Activated T-helper 9 cell treated with anti-CD3 and anti-CD28 coated beads, Interleukin-2, amount 50 U/mL, for 16 hours (primary cell): ENCODE results near the gene GDNF.
"Not testable (repeated sequence)": the region's sequence is repeated elsewhere in the genome, so short reads cannot be mapped to it uniquely, and the experiment has no call there.

Experiments used
- DNase-seq: peaks from one replicate; pipeline ENCODE4 v3.0.0-alpha.2; 2020; ENCODE audit warnings: low read depth

GDNF gene, protein sequence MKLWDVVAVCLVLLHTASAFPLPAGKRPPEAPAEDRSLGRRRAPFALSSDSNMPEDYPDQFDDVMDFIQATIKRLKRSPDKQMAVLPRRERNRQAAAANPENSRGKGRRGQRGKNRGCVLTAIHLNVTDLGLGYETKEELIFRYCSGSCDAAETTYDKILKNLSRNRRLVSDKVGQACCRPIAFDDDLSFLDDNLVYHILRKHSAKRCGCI

DNA sequence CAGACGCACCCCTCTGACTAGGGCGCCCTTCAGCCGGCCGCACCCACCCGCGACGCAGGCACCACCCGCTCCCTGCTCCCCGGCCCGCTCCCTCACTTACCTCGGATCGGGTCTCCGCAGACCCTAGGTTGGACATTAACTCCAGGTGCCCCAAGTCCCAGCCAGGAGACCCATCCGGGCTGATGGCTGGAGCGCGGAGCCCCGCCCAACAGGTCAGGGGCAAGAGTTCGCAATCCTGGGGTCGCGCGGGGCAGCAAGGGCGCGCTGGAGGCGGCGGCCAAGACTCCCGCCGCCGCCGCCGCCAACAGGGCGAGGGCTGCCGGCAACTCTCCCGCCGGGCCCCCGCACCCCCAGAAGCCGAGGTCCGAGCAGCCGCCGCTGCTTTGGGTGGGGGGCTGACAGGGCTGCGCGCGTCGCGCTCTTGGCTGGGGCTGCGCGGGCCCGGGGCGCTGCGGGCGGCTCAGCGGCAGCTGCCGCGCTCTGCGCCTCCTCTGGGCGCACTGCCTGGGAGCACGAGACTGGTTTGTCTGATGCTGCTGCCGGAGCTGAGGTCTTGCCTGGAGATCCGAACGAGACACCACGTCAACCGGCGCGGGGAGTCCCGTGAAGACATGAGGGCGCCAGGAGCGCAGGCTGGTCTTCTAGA lies at the start of gene GDNF:
Gene GDNF, minus strand, starts transcription at position 635 of the 646 bp plus-strand sequence. CDS start 5,245 bp downstream, outside the sequence.
- no peak for DNase-seq

GRCh38 chr5:37888476-37888875 lies 48.6 kb upstream of the GDNF start:
- no peak for DNase-seq

- no peak for DNase-seq
Measured at GRCh38 chr5:37886242-37886905, 46.5 kb upstream of the GDNF start.

DNA sequence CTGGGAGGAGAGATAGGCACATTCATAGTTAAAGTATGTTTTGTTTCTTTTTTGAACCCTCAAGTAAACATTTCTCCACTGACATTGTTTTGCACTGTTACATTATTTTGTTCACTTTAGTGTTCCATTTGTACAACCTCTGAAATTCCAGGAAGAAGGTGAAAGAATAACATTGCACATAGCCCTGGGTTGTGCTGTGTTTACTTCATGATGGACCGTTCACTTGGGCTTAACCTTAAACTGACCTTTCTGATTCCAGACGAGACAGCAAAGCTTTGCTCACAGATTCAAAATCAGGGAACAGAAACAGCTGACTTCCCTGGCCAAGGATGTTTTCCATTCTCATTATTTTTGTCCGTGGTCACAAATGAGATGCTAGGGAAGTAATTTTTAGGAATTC lies 42.8 kb upstream of the GDNF start:
- no peak for DNase-seq

- DNase-seq: no peak
Measured at GRCh38 chr5:37881359-37881758, 41.5 kb upstream of the GDNF start.

- no peak for DNase-seq
Measured at GRCh38 chr5:37876943-37877342, 37.1 kb upstream of the GDNF start.

- no peak for DNase-seq
Measured at GRCh38 chr5:37876245-37876644, 36.4 kb upstream of the GDNF start.

DNA sequence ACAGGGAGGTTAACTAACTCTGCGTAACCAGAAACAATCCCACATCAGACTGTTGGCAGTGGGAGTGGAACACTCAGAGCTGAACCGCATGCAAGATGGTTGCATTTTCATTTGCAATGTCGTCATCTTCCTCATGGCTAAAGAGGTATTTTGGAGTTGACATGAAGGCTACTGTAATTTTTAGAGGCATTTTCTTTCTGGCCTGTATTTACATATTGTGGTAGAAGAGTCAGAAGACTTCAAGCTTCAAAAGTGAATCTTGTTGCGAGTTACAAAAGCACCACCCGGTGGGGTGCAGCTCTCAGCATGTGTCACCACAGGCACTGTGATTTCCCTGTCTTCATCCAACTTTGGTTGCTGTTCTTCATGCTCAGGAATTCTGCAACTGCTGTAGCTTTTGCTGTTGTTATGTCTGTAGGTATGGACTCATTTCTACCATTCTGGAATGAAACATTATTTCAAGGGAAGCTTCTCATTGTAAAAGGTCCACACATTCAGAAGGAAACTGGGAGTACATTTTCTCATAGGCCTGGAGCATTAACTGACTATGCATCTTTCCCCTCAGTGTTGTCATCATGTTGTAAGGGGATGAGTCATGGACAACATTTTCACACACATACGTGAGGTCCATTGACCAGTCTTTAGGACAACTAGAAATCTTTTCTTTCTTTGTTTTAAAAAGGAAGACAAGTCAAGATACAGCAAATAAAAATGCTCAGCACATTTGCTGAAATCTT lies 35.4 kb upstream of the GDNF start:
- no peak for DNase-seq

- DNase-seq: no peak
Measured at GRCh38 chr5:37873988-37874387, 34.1 kb upstream of the GDNF start.

DNA sequence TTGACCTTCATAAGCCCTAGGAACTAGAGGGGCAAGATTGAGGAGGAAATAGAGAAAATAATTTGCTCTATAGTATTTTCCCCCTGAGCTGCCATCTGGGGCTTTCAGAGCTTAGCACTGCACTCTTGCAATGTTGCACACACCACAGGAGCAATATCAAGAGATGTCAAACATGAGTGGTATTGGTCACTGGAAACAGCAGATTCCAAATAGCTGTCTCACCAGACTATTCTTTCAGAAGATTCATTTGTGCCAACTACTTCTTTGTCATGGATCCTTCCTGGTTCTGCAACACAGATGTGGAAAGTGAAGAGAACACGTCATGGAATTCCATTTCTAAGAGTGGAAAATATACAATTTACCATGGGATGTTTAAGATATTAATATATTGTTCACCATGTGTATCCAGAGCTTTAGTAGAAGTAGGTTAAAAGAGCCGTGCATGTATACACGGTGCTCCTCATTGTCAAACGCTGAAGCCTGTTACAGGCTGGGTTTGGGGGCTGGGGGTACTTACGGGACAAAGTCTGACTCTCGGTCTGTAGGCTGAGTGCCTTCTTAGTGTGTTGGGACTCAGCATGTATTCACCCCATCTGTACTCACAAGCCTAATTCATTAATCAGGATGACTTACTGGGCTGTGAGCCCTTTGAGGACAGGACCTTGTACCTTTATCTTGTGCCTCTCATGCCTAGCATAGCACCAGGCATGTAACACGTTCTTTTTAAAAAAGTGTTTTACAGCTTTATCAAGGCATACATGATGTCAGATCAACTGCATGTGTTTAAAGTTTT lies 31.4 kb upstream of the GDNF start:
- no peak for DNase-seq

GRCh38 chr5:37869216-37869615 lies 29.4 kb upstream of the GDNF start:
- DNase-seq: no peak

DNA sequence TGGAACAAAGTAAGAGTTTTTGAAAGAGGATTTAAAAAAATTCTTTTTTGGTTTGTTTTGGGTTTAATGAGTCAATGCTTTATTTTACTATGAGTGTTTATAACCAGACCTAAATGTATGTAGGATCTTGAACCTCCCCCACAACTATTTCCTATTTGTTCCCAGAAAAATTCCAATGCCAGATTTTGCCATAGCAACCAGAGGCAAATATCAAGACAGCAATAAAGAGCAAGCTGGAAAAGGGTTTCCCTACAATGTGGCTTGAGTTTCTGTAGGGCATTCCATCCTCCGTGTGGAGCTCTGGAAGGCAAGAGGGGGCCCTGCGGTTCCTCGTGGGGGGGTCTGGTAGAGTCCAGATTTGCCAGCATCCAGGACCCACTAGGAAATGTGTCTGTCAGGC lies 27.8 kb upstream of the GDNF start:
- no peak for DNase-seq

DNA sequence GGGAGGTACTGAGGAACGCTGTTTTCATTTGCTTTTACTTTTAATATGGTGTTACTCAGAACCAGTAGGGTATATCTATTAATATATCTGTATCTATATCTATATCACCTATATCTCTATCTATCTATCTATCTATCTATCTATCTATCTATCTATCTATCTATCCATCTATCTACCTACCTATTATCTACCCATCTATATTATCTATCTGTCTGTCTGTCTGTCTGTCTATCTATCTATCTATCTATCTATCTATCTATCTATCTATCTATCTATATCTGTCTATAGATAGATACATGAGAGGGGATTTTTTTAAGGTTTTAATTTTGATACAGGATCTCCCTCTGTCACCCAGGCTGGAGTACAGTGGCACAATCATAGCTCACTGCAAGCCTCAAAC lies 23.1 kb upstream of the GDNF start:
- DNase-seq: not testable (repeated sequence)

GRCh38 chr5:37860206-37860605 lies 20.4 kb upstream of the GDNF start:
- DNase-seq: no peak

GRCh38 chr5:37859805-37860204 lies 20.0 kb upstream of the GDNF start:
- DNase-seq: no peak

DNA sequence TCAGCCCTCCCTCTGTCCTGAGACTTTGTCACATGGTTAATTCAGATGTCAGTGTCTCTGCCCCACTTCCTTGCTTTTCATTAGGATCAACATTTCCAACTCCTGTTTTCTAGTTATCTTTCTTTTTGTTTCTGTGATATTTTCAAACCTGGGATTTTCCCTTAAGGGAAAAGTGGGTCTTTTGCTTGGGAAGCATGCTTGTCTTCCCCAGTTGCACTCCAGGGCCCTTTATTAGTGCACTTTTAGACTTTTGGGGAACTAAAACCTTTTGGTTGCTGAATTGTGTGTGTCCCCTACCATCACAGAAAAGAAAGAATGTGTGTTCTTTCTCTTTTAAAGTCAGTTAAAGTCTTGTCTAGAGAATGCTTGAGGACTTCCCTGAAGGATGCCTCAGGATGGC lies 18.4 kb upstream of the GDNF start:
- DNase-seq: no peak

DNA sequence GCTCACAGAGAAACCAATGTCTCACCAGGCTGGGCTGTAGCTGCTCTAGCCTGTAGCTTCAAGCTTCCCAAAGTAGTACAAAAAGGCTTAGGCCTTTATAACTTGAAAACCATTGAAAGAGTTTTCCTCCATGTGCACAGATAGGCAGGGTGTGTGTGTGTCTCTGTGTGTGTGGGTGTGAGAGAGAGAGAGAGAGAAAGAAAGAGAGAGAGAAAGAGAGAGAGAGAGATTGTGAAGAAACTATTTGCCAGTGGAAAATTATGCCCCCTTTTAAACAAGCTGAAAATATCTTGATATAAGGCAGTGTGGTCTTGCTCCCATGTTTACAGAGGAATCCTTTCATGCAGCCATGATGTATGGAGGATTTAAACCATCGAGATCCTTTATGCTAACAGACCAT lies 17.9 kb upstream of the GDNF start:
- no peak for DNase-seq

DNA sequence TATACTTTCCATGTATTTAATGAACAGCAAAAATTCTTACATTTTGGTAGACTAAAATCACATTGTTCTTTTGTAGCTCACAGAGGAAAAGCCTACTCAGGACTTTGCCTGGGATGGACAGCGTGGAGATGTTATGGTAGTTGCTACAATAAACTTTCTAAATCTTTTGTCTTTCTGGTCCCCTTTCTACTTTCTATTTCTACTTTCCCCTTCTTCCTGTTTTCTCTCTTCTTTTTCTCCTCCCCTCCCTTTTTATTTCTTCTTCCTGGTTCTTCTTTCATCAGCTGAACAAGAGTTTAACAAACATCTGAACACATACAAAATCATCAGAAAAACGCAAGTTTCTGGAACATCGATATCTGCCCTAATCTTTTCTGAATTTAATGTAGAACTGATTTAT lies 15.6 kb upstream of the GDNF start:
- DNase-seq: no peak

- DNase-seq: no peak
Measured at GRCh38 chr5:37851305-37851704, 11.5 kb upstream of the GDNF start.

GRCh38 chr5:37850226-37850865 lies 10.5 kb upstream of the GDNF start:
- DNase-seq: no peak

DNA sequence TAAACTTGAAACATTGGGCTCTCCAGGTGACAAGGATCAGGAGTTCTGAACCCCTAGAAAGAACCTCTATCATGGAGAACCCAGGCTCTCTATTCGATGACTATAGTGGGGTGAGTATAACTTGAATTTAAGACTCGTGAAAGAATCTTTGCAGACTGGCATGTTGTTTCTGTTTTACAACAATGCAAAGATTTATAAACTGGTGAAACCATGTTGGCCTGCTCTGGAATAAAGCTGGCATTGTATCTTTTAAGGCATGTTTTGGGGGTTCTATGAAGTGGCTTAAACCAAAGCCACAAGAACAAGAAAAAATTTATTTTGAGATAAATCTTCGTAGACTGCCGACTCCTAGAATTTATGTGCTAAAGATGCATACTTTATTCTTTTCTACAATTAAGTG lies 9.8 kb upstream of the GDNF start:
- no peak for DNase-seq
